Prostate gland (tissue), 2 donors: ENCODE results near the gene FAM53B. TPM values are rescaled to one million over a fixed set of nuclear protein-coding genes. Genes with fewer than 3 reads are reported as not detected.

Experiments
- DNase-seq: peaks from one replicate; pipeline ENCODE4 v3.0.0-alpha.2; 2019; ENCODE audit warnings: low spot score
- H3K27ac ChIP-seq, 2 donors: fragments of 200-600 bp; sonication (generic); 2 replicates each; pipeline ENCODE4 v1.5.1; 2017 to 2019
- H3K27me3 ChIP-seq: fragments of 200-600 bp; sonication (generic); replicated peaks from 2 replicates; pipeline ENCODE4 v1.5.1; 2019; ENCODE audit not compliant: insufficient read depth
- H3K36me3 ChIP-seq, 2 donors: fragments of 200-600 bp; sonication (generic); 1 replicate in 1 of 2; 2 replicates in 1 of 2; pipeline versions ENCODE4 v1.5.1 to v1.8.1; 2017 to 2019
- H3K4me1 ChIP-seq: fragments of 200-600 bp; sonication (generic); replicated peaks from 2 replicates; pipeline ENCODE4 v1.5.1; 2019
- H3K4me3 ChIP-seq, 2 donors: fragments of 200-600 bp; sonication (generic); 2 replicates each; pipeline ENCODE4 v1.5.1; 2017 to 2019
- H3K9me3 ChIP-seq: fragments of 200-600 bp; sonication (generic); 2 replicates; pipeline ENCODE4 v1.5.1; 2017
- CTCF ChIP-seq, 4 experiments: fragments of 200-600 bp in 2 of 4; fragments of 450-650 bp in 2 of 4; sonication (generic) in 2 of 4; IDR thresholded peaks; 1 replicate in 3 of 4; 2 replicates in 1 of 4; pipeline ENCODE4 v1.5.1; 2016 to 2019; ENCODE audit warnings: antibody characterized with exemption in 4 of 4, mild to moderate bottlenecking in 2 of 4, moderate library complexity in 2 of 4
- POLR2A ChIP-seq: fragments of 450-650 bp; IDR thresholded peaks from one replicate; pipeline ENCODE4 v1.6.1; 2016; ENCODE audit warnings: antibody characterized with exemption, mild to moderate bottlenecking
- POLR2AphosphoS5 ChIP-seq: sonication (generic); formaldehyde crosslinking; IDR thresholded peaks from one replicate; pipeline ENCODE4 v1.6.1; 2017; ENCODE audit warnings: antibody characterized with exemption
- WGBS: methylation state at CpG from one replicate; pipeline ENCODE4 v1.1.5; 2018; 5-methylcytosine and 5-hydroxymethylcytosine counted together
- intact Hi-C: fragments of 100-400 bp; cut with DNase I; formaldehyde crosslinking; loops from one replicate; pipeline ENCODE4 v1.14.2; 2022
- total RNA-seq, 2 donors: library from RNA; depleted of rRNA; stranded (reverse); fragments of >200 nt; gene quantifications; one replicate each; pipeline ENCODE4 v1.1.0, GENCODE V29; 2016

FAM53B gene
- total RNA-seq, 2 donors from 2014 or later = 28.9 to 101 TPM

- Histone ChIP-seq H3K27ac (no peak overlapping the region), H3K4me1 (no peaks in the 10 kb centered on the region), H3K36me3 (peaks cover 5 to 8% of the 10 kb centered on the region in 2 donors), H3K27me3 (no peaks in the 10 kb centered on the region), H3K4me3 (no peak overlapping the region), H3K9me3 (no peaks in the 10 kb centered on the region)
- TF ChIP-seq CTCF (IDR thresholded peaks at IDR 0.05) (no peak), POLR2A (no peak), POLR2AphosphoS5 (no peak)
- intact Hi-C loops = no loop called here
- DNase-seq = no peak
- 76% methylated on average over 12 of the region's 12 CpGs for WGBS
Measured at GRCh38 chr10:124678557-124679240, 65.5 kb downstream of the FAM53B start.

- no peak overlapping the region for H3K4me3 ChIP-seq
Measured at GRCh38 chr10:124677749-124678556, 66.2 kb downstream of the FAM53B start.

GRCh38 chr10:124677293-124677699 lies 66.9 kb downstream of the FAM53B start:
- Histone ChIP-seq H3K9me3 (no peaks in the 10 kb centered on the region), H3K27me3 (no peaks in the 10 kb centered on the region), H3K36me3 (peaks cover 5 to 8% of the 10 kb centered on the region in 2 donors), H3K4me3 (no peak overlapping the region), H3K4me1 (no peaks in the 10 kb centered on the region), H3K27ac (no peak overlapping the region)
- intact Hi-C loops = no loop called here
- no peak for DNase-seq
- 70% methylated on average over 10 of the region's 10 CpGs for WGBS
- TF ChIP-seq POLR2A (no peak), CTCF (IDR thresholded peaks at IDR 0.05) (no peak)

More at GRCh38 chr10:124677749-124678556, 66.2 kb downstream of the FAM53B start:
- H3K36me3 ChIP-seq = peaks cover 5 to 8% of the 10 kb centered on the region in 2 donors
- intact Hi-C loops = no loop called here
- no peak overlapping the region for H3K27ac ChIP-seq
- DNase-seq = no peak
- no peaks in the 10 kb centered on the region for H3K4me1 ChIP-seq
- no peak for TF ChIP-seq CTCF (IDR thresholded peaks at IDR 0.05)
- TF ChIP-seq POLR2AphosphoS5 = no peak
- TF ChIP-seq POLR2A = no peak
- no peaks in the 10 kb centered on the region for H3K27me3 ChIP-seq
- H3K9me3 ChIP-seq = no peaks in the 10 kb centered on the region
- WGBS = 52% methylated on average over 10 of the region's 10 CpGs

GRCh38 chr10:124676416-124677062 lies 67.6 kb downstream of the FAM53B start:
- Histone ChIP-seq H3K4me3 (no peak overlapping the region), H3K4me1 (no peaks in the 10 kb centered on the region), H3K27me3 (no peaks in the 10 kb centered on the region), H3K9me3 (no peaks in the 10 kb centered on the region), H3K27ac (no peak overlapping the region), H3K36me3 (peaks cover under 1 to 3% of the 10 kb centered on the region in 2 donors)
- no peak for TF ChIP-seq POLR2A
- intact Hi-C loops = no loop called here
- DNase-seq = no peak
- WGBS = 62% methylated on average over 15 of the region's 15 CpGs

GRCh38 chr10:124675824-124676223 lies 68.4 kb downstream of the FAM53B start:
- no peaks in the 10 kb centered on the region for H3K4me1 ChIP-seq
- intact Hi-C loops = no loop called here
- no peak overlapping the region for H3K27ac ChIP-seq

More at GRCh38 chr10:124675824-124676223, 68.4 kb downstream of the FAM53B start:
- Histone ChIP-seq H3K36me3 (no peaks in the 10 kb centered on the region), H3K4me3 (no peak overlapping the region), H3K9me3 (no peaks in the 10 kb centered on the region), H3K27me3 (no peaks in the 10 kb centered on the region)
- no peak for TF ChIP-seq POLR2AphosphoS5
- no peak for TF ChIP-seq POLR2A
- no peak for TF ChIP-seq CTCF (IDR thresholded peaks at IDR 0.05)
- WGBS = 94% methylated on average over 4 of the region's 4 CpGs
- DNase-seq = no peak
